Liver (tissue), 2 donors: ENCODE measurements around the gene S100A2.

Source experiments
- CTCF ChIP-seq: fragments of 150-350 bp; IDR thresholded peaks from 2 replicates; pipeline ENCODE4 v1.5.1; 2017; ENCODE audit warnings: improper control_type of control experiment, low read depth, low read length; ENCODE audit not compliant: missing input control
- MAX ChIP-seq: IDR thresholded peaks from 2 replicates; pipeline ENCODE4 v1.6.1; 2016; ENCODE audit warnings: antibody characterized with exemption
- donor health status: healthy.

- TF ChIP-seq CTCF (no peak), MAX (no peak)
These were observed 5.2 kb upstream of the S100A2 start for GRCh38 chr1:153570874-153571273.
